NCI-H774 (cell line): ENCODE results near the gene SMYD3.

Experiments used
- DNase-seq: peaks from one replicate; lab custom pipeline; 2025; lab: John Stamatoyannopoulos, UW

The SMYD3 gene

GRCh38 chr1:246176126-246177024 lies 330.7 kb downstream of the SMYD3 start:
- no peak for DNase-seq

GRCh38 chr1:246170574-246171261 lies 336.4 kb downstream of the SMYD3 start:
- no peak for DNase-seq

- DNase-seq: no peak
Measured at GRCh38 chr1:246169486-246169885, 337.6 kb downstream of the SMYD3 start.

- no peak for DNase-seq
Measured at GRCh38 chr1:246169019-246169418, 338.1 kb downstream of the SMYD3 start.

- no peak for DNase-seq
Measured at GRCh38 chr1:246166841-246167240, 340.2 kb downstream of the SMYD3 start.

GRCh38 chr1:246165826-246166709 lies 341.0 kb downstream of the SMYD3 start:
- DNase-seq: peak; percentile 79

GRCh38 chr1:246164764-246165163 lies 342.3 kb downstream of the SMYD3 start:
- DNase-seq: no peak

GRCh38 chr1:246162560-246162959 lies 344.5 kb downstream of the SMYD3 start:
- DNase-seq: no peak

- DNase-seq: no peak
Measured at GRCh38 chr1:246161626-246162025, 345.5 kb downstream of the SMYD3 start.

GRCh38 chr1:246160905-246161304 lies 346.2 kb downstream of the SMYD3 start:
- DNase-seq: peak; percentile 67

- DNase-seq: no peak
Measured at GRCh38 chr1:246160374-246160773, 346.7 kb downstream of the SMYD3 start.

- DNase-seq: no peak
Measured at GRCh38 chr1:246159279-246160227, 347.5 kb downstream of the SMYD3 start.

GRCh38 chr1:246158131-246158530 lies 348.9 kb downstream of the SMYD3 start:
- no peak for DNase-seq

- no peak for DNase-seq
Measured at GRCh38 chr1:246157516-246157915, 349.6 kb downstream of the SMYD3 start.

GRCh38 chr1:246156847-246157246 lies 350.2 kb downstream of the SMYD3 start:
- DNase-seq: no peak

- DNase-seq: no peak
Measured at GRCh38 chr1:246155923-246156322, 351.2 kb downstream of the SMYD3 start.

- no peak for DNase-seq
Measured at GRCh38 chr1:246153796-246154212, 353.3 kb downstream of the SMYD3 start.

- DNase-seq: no peak
Measured at GRCh38 chr1:246152986-246153431, 354.1 kb downstream of the SMYD3 start.

- DNase-seq: peak; percentile 72
Measured at GRCh38 chr1:246151796-246152434, 355.2 kb downstream of the SMYD3 start.

GRCh38 chr1:246149543-246149942 lies 357.5 kb downstream of the SMYD3 start:
- DNase-seq: no peak
